ENCODE measurements around the gene FLRT2. TPM values are rescaled to one million over a fixed set of nuclear protein-coding genes. Genes with fewer than 3 reads are reported as not detected.

FLRT2 gene
- total RNA-seq, 1 experiment from 2014 or later = 45.0 TPM

DNA sequence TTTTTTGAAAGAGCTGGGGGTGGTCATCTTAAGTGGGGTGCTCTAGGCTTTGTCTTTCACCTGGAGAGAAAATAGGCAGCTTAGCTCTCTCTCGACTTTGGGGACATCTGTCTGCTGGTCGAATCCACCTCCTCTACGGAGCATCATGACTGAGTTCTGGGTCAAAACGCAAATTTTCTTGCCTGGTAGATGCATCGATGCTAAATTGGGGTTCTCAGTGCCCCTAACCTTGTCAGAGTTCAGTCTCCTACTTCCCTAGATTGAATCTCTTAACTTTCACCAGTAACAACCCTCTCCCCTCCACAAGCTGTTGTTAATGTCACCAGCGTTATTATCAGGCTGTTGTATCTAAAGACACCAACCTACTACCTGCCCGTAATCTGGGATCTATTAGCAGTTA is 682 bp downstream of the FLRT2 start:
- no peak for DNase-seq (ENCODE audit: extremely low read depth, low read depth)

DNA sequence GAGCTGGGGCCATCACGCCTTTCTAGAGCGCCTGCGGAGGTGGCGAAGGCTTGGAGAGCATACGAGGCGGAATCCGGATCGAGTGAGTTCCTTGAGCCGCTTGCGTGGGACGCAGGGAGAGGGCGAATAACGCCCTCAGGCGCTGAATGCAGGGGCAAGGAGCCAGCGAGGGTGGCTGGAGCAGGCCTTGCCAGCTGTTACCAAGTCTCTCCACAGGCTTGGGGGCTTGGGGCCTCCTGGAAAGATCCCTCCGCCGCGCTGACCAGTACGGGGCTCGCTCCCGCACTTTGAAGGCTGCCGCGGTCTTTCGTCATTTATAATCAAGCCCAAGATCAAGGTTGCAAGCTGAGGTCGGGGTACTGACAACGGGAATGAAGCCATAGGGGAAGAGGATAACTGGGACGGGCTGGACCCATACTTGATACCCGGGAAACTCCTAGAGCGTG is 1.2 kb downstream of the FLRT2 start:
- no peak for DNase-seq (ENCODE audit: extremely low read depth, low read depth)

DNA sequence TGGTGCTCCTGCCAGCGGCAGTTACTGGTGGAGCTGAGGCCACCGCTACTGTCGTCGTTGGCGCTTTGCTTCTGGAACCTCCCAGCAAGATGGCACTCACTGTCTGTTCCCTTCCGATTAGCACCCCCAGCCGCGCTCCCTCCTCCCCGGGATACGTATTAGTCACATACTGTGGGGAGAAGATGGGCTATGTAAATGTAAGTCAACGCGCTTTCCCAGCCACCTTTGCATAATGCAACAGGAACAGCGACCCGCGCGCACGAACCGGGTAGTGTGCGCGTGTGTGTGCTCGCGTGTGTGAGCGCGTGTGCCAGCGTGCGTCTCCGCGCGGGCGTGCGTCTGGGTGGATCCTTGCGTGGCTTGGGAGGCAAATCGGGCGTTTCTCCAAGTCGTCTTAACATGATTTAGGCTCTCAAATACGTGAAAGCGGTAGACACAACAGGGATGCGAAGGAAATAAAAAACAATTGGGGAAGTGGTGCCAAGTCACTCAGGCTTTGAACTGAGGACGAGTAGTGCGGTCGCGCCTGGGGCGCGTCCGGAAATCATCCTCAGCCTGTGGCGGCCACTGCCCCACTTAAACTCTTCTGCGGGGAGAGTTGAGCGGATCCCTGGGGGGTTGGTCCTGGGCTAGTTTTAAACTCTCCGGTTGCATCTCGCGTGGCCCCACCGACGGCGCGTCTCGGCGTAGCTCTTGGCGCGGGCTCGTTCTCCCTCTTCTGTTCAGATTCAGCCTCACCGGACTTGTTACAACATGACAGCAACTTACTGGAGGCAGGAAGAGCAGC is 1.8 kb downstream of the FLRT2 start:
- peak; percentile 62 for DNase-seq (ENCODE audit: extremely low read depth, low read depth)

DNA sequence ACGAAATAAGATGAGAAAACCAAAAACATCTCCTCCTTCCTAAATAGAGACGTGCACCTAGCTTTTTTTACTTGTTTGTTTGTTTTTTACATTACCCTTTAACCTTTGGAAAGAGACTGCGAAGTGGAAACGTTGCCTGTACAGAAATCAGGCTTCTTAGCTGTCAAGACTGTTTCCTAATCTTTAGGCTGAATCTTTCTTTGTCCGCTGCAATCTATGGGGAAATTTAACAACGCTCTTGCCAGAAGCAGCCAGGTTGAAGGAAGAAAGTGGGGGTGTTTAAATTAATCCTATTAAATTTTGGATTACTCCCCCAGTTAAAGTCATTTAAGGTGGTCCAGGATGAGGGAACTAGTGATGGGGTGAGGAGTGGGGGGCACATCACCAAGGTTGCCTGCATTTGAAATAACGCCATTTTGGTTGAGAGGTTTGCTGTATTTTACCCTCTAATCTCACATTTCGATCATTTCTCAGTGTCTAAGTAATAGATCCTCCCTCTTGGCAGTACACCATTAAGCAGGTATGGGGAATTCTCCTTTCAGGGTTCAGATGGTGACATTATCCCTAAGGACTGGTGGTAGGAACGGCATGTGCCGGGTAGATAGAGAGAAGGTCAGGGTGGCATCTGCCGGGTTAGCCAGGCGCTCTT is 2.6 kb downstream of the FLRT2 start:
- DNase-seq (ENCODE audit: extremely low read depth, low read depth) = no peak

DNA sequence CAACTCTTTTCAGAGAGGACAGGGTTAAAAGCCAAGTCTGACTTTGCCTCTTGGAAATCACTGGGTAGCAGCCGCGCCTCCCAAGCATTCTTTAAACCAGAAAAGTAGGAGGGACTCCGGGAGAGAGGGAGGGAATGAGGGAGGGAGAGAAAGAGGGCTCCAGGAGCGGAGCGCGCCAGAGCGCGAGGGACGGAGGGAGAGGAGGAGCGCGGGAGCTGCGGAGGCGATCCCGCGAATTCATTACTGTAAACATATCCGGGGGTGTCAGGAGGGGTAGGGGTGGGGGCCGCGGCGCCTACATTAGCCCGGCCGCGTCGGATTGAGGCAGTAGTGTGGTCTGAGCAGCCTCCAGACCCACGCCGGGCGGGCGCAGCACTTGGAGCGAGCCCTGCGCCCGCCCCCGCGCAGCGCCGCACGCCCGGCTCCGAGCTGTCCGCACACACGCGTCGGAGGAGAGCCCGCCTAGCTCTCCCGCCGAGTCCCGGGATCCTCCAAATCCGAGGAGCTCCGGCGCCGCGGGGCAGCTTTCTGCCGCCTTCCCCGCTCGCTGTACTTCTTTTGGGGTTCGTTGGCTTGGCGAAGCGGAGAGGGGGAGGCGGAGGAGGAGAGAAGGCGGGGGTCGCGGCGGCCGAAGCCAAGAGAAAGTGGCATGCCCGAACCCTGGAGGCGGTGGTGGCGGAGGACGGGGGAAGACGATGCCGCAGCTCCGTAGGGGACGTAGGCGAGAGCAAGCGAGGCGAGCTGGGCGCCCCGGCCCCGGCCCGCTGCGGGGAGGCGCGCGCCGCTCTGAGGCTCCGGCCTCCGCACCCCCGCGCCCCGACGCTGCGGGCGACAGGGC is 3.3 kb downstream of the FLRT2 start:
- DNase-seq (ENCODE audit: extremely low read depth, low read depth) = peak; percentile 91

DNA sequence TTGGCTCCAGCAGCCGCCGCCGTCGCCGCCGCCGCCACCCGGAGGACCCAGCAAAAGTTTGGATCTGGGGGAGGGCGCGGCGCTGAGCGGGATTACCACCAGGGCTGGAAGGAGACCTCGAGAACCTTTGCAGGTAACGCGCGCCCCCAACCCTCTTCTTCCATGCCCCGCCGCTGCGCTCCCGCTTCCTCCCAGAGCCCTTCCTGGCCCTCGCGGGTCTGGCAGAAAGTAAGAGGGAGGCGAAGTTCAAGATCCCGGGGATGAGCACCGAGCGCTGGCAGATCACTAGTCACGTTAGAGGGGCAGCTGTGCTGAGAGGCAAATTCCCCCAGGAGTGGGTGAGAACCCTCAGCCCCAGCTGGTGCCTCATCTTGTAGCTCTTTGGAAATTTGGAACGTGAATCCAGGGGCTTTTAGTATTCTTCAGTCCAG is 3.9 kb downstream of the FLRT2 start:
- DNase-seq (ENCODE audit: extremely low read depth, low read depth) = no peak

DNA sequence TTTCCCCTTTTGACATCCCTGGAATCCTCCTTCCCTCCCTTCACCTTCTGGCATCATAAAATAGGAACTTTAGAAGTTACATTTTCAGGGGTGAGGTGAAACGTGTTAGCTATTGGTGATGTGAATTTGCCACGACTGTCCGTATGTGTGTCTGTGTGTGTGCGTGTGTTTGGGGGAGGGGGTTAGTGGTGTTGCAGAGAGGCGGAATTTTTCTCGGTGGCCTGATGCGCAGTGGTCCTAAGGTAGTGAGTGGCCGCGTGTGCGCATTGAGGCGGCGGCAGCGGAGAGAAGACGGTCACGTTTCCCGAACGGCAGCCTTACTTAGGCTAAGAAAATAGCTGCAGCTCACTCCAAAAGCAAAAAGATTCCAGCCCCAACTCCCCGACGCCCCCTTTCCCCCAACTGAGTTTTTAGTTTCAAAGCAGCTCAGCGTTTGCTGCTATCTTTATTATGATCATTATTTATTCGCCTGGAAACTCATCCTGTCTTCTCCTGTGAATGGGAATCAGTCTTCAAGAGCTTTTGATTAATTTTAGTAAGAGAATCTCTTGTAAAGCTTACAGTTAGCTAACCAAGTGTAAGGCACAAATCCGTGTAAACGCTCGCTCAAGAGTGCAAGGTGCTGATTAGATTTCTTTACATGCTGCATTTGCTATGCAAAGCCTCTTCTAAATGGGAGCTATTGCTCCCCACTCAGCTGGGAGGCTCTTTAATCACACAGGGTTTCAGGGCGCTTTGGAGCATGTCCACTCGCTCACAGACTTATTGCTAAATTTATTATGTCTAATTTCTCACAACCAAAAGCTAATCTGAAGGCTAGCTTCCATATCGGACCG is 4.7 kb downstream of the FLRT2 start:
- DNase-seq (ENCODE audit: extremely low read depth, low read depth) = no peak

DNA sequence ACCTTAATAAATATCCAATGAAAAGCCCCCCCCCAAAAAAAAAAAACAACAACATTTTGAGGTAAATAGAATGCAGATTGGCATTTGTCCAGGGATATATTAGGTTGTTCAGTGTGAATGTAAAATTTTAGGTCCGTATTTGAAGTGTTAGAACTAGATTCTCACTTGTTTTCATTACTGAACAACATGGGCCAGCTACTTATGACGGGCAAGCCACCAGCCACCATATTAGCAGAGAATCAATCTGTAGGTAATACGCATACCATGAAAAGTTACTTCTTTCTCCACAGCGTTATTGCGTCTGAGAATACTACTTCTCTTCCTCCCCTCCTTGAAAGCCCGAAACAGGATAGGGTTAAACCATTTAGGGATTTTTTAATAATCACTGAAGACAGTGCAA is 5.4 kb downstream of the FLRT2 start:
- DNase-seq (ENCODE audit: extremely low read depth, low read depth) = no peak

DNA sequence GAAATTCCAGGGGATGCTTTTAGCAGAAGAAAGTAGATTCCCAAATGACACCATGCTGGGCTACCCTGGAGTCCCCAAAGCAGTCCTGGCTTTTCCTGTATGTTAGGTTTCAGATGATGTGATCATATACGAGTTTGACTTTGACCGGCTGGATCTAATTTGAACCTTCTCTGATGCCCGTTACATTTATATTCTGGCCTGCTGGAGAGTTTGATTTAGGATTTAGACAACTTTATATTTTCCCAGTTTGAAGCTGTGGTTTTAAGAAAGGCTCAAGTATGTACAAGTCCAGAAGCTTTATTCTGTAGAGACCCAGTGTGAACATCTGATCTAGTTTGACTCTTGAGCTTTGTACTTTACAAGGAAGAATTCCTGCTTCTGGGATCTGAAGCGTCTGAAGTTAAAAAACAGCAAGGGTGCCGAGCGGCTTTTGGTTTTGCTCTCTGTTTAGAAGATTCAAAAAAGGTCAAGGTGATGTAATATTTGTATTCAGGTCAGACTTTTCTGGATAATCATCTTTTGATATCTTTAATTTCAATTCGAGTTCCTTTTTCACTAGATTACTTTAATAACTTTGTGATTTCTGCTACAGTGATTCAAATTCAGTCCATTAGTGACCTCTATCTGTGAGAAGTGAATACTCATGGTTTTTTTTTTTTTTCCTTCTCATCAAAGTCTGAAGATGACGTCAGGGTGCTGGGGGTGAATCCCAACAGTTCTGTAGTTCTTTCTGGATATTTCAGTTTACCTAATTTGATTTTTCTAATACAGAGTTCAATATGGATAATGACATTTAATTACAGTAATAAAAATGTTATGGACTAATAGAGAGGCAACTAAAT is 6.3 kb downstream of the FLRT2 start:
- DNase-seq (ENCODE audit: extremely low read depth, low read depth) = peak; percentile 65

DNA sequence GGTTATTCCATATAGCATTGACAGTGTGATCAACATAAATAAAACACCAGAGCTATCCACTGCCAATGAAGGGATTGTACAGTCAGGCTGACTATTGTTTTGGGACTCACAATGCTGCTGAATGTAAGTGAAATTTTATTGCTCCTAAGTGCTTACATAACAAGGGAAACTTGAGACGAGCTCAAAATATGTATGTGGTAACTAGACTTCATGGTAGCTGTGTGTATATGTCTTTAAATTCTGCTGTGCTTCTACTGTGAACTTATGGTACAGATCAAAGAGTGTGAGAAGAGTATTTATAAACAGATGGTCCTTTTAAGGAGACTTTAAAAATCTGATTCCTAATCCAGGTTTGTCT is 6.9 kb downstream of the FLRT2 start:
- DNase-seq (ENCODE audit: extremely low read depth, low read depth) = no peak

DNA sequence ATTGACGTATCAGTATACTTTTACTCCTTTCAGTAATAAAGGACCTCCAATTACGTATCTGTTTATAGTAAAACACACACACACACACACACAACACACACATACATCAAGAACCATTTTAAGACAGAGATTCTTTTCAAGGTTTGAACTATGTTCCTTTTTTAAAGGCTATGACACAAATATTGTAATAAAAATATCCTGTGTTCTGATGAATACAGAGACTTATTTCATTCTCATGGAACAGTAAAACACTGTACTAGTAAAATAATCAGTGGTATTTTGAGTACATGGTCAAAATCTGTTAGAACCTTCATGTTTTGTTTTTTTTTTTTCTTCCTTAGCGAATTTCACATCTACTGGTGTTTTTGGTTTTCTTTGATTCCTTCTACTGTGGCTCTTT is 7.6 kb downstream of the FLRT2 start:
- DNase-seq (ENCODE audit: extremely low read depth, low read depth) = no peak

DNA sequence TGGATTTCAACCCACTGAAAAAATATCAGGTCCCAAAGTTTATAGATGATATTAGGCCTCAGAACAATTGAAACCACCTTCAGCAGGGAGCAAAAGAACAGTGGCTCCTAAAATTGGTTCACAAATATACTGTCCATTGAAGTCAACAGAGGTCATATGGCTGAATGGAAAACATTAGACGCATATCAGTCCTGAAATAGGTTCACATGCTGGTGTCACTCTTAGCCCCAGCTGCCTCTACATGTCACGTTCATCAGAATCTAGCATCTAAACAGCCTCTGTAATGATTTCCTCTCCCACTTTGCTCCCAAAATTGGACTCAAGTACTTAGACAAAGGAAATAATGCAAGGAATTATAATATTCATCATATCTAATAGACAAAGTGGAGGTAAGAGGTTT is 8.7 kb downstream of the FLRT2 start:
- DNase-seq (ENCODE audit: extremely low read depth, low read depth) = no peak

DNA sequence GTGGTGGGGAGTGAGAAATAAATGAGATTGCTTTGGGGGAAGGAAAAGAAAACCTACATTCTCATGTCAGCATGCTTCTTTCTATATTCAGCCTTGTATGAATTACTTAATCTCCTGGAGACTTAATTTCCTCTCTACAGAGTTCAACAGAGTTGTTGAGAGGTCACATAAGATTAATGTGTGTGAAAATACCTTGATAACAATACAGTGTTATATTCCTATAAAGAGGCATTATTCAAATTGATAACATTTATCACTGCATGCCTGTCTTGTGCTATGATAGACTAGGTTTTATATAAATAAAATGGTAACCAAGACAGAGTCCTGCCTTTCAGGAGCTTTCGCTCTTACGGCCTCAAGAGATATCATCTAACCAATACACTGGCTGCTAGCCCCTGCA is 9.6 kb downstream of the FLRT2 start:
- peak; percentile 40 for DNase-seq (ENCODE audit: extremely low read depth, low read depth)

DNA sequence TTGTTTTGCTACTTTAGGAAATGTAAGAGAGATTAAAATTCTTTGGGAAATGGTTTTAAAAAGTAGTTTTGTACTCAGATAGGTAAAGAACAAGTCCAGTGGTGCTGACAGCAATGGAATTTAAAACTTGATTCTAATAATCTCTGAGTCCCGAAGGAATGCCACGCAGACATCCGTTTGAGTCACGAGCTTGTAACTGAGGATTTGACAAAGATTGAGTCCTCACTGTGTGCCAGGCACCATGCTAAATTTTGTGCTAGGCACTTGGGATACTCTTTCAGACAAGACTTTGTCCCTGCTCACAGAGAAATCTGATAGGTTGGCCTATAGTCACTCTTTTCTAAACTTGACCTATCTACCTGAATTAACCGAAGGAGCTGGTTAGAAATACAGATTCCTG is 12.7 kb downstream of the FLRT2 start:
- no peak for DNase-seq (ENCODE audit: extremely low read depth, low read depth)

DNA sequence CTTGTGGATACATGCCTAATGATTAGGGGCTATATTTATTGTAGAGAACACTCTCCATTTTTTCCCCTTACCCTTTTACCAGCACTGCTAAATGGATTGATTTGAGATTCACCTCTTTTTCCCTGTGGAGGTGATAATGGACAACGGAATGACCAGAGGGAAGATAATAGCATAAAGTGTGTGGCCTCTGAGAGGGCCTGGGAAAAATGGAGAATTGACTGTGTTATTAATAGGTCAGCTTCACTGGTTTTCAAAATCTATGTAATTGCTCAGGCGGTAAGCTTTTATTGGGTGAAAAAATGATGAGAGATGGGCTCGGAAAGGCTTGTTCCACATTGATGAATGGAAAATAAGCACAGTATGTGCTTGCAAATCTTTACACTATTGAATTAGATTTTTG is 15.8 kb downstream of the FLRT2 start:
- DNase-seq (ENCODE audit: extremely low read depth, low read depth) = no peak

DNA sequence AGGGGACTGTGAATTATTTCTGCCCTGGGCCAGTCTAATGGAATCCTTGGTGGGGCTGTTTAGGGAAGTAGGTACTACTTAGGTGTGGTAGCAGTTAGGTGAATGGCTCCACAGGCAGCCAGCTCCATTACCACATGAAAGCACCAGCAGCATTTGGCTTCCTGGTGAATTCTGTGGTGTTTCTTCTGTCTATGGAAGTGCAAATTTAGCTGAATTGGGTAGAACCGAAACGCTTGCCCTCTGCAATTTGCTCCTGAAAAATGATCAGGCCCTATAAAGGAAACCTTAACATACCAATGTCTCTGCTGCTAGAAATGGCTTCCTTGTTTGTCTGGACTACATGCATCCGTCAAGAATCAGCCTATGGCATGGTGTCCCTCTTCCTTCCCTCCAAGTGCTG is 16.4 kb downstream of the FLRT2 start:
- DNase-seq (ENCODE audit: extremely low read depth, low read depth) = no peak

DNA sequence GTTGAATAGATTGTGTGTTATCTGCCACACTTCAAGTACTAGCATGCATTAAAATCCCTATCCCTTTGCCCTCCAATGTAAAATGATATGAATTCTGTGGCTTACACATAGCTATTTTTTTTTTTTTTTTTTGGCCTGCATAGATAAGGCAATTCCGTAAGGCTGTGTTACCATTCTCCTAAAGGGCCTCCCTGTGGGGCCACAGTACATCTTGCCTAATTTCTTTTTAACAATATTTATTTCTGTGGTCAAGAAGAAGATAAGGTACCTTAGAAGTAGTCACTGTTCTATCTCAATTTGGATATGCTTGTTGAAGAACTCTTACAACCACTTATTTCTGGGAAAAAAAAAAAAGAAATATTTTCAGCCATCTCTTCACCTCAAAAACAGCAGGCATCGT is 19.8 kb downstream of the FLRT2 start:
- no peak for DNase-seq (ENCODE audit: extremely low read depth, low read depth)

DNA sequence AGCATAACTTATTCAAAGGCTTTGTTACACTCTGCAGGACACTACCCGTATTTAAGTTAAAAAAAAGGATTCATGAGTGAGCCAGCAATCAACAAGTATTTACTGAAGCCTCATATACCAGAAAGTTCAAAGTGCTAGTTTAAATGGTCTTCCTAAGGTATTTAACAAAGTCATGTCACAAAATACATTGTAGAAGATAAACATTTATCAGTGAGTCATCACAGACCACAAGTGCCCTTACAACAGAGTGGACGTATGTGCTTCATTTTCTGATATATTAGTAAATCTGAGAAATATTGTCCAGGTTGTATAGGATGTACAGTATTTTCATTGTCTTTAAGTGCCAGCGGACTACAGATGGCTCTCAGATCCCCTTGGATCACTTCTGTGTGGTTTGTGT is 24.2 kb downstream of the FLRT2 start:
- no peak for DNase-seq (ENCODE audit: extremely low read depth, low read depth)

DNA sequence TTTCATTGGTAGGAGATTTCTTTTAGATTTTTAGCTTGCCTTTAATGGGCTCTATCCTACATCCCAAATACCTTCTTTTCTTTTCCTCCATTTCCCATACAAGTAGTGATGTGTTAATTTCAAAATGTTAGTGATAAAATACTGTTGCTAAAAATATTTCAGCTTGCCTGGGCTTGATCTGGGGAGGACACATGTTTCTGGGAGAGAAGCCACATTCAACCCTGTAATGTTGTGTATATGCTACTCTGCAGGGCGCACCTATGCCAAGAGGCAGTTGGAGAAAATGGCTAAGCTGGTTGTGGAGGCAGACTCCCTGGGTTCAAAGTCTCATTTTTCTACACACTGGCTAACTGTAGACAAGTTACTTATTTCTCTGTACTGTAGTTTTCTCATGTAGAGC is 26.3 kb downstream of the FLRT2 start:
- no peak for DNase-seq (ENCODE audit: extremely low read depth, low read depth)

DNA sequence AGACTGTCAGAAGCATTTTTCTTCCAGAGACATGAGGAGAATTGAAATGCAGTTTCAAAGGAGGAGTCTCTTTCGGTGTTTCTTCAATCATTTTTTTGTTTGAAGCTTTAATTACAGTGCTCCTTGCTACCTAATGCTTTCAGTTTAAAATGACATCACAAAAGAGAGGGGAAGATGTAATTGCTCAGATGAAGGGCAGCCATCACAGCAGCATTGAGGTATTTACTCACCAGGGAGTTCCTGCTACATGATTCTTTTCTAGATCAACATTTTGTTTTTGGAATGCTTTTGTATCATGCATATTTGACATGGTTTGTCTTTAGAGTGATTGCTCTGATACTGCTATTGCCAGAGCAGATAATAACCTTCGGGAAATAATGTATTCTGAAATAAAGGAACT is 28.6 kb downstream of the FLRT2 start:
- no peak for DNase-seq (ENCODE audit: extremely low read depth, low read depth)

All from NCI-H460 (cell line).